ENCODE measurements around the gene STAB2. TPM values are rescaled to one million over a fixed set of nuclear protein-coding genes. Genes with fewer than 3 reads are reported as not detected.

Gene STAB2
- total RNA-seq, 6 experiments from 2014 or later: 5.5 to 32.2 (median 18.5) TPM

GRCh38 chr12:103779410-103780092, 192.5 kb downstream of the STAB2 start:
- peaks cover 0 to 18% (median 0%) of the 10 kb centered on the region in 4 donors for H3K36me3 ChIP-seq
- intact Hi-C loops (cut with DNase I): no loop called here
- H3K4me3 ChIP-seq: no peak overlapping the region
- DNase-seq (no peak), ATAC-seq (no peak)
- H3K9me3 ChIP-seq: no peaks in the 10 kb centered on the region
- no peak overlapping the region for H3K27ac ChIP-seq
- peaks cover 0 to 9% (median under 1%) of the 10 kb centered on the region in 4 donors for H3K4me1 ChIP-seq
- TF ChIP-seq POLR2A (IDR thresholded peaks at IDR 0.05): no peak
- TF ChIP-seq, protein P1, sequence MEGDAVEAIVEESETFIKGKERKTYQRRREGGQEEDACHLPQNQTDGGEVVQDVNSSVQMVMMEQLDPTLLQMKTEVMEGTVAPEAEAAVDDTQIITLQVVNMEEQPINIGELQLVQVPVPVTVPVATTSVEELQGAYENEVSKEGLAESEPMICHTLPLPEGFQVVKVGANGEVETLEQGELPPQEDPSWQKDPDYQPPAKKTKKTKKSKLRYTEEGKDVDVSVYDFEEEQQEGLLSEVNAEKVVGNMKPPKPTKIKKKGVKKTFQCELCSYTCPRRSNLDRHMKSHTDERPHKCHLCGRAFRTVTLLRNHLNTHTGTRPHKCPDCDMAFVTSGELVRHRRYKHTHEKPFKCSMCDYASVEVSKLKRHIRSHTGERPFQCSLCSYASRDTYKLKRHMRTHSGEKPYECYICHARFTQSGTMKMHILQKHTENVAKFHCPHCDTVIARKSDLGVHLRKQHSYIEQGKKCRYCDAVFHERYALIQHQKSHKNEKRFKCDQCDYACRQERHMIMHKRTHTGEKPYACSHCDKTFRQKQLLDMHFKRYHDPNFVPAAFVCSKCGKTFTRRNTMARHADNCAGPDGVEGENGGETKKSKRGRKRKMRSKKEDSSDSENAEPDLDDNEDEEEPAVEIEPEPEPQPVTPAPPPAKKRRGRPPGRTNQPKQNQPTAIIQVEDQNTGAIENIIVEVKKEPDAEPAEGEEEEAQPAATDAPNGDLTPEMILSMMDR (IDR thresholded peaks at IDR 0.05): no peak
- WGBS (ENCODE audit: insufficient coverage, low coverage, low lambda C conversion rate, missing lambda C conversion rate): 92% methylated on average over 4 of the region's 7 CpGs
- H3K27me3 ChIP-seq: no peaks in the 10 kb centered on the region

GRCh38 chr12:103780093-103780440, 193.0 kb downstream of the STAB2 start:
- H3K4me1 ChIP-seq: peaks cover 0 to 14% (median 3%) of the 10 kb centered on the region in 4 donors
- ATAC-seq (no peak), DNase-seq (no peak)
- H3K4me3 ChIP-seq: no peak overlapping the region
- no peak overlapping the region for H3K27ac ChIP-seq
- H3K36me3 ChIP-seq: peaks cover 0 to 18% (median 0%) of the 10 kb centered on the region in 4 donors
- no peaks in the 10 kb centered on the region for H3K9me3 ChIP-seq
- intact Hi-C loops (cut with DNase I): no loop called here
- H3K27me3 ChIP-seq: no peaks in the 10 kb centered on the region
- TF ChIP-seq POLR2A (IDR thresholded peaks at IDR 0.05): no peak
- WGBS (ENCODE audit: insufficient coverage, low coverage, low lambda C conversion rate, missing lambda C conversion rate): 94% methylated on average over 4 of the region's 4 CpGs

DNA sequence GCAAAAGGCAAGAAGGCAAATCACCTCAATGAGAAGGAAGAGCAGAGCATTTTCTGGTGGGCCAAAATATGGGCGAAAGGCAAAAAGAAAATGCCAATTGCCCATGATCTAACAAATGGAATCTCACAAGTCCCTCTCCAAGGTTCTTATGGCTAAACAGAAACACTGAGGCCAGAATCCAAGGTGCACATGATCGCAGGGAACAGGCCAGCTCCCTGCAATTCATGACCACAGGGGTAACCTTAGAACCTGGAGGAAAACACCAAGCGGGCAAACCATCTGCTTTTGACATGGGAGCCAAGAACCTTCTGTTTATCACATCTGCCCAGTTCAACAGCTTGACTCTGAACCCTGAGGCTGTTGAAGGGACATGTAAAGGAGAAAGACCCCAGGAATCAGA, 193.9 kb downstream of the STAB2 start:
- Histone ChIP-seq H3K4me3 (no peak overlapping the region), H3K9me3 (no peaks in the 10 kb centered on the region), H3K27ac (no peak overlapping the region), H3K27me3 (no peaks in the 10 kb centered on the region), H3K4me1 (peaks cover 0 to 19% (median 6%) of the 10 kb centered on the region in 4 donors), H3K36me3 (peaks cover 0 to 18% (median 0%) of the 10 kb centered on the region in 4 donors)
- TF ChIP-seq POLR2A (IDR thresholded peaks at IDR 0.05): no peak
- TF ChIP-seq, protein P1 (IDR thresholded peaks at IDR 0.05): no peak
- intact Hi-C loops (cut with DNase I): no loop called here
- no peak for ATAC-seq
- 93% methylated on average over 3 of the region's 3 CpGs for WGBS (ENCODE audit: insufficient coverage, low coverage, low lambda C conversion rate, missing lambda C conversion rate)
- no peak for DNase-seq

GRCh38 chr12:103782399-103782798, 195.3 kb downstream of the STAB2 start:
- intact Hi-C loops (cut with DNase I): no loop called here
- Histone ChIP-seq H3K9me3 (no peaks in the 10 kb centered on the region), H3K4me3 (no peak overlapping the region), H3K36me3 (peaks cover 0 to 10% (median 0%) of the 10 kb centered on the region in 4 donors), H3K4me1 (peaks cover 0 to 19% (median 8%) of the 10 kb centered on the region in 4 donors), H3K27ac (no peak overlapping the region), H3K27me3 (no peaks in the 10 kb centered on the region)
- WGBS (ENCODE audit: insufficient coverage, low coverage, low lambda C conversion rate, missing lambda C conversion rate): 88% methylated on average over 2 of the region's 3 CpGs
- TF ChIP-seq, protein P1 (IDR thresholded peaks at IDR 0.05): no peak
- no peak for TF ChIP-seq POLR2A (IDR thresholded peaks at IDR 0.05)
- DNase-seq (no peak), ATAC-seq (no peak)

Measured in right lobe of liver (tissue), 6 donors.